Omental fat pad (tissue), 4 donors: ENCODE data around the gene NAPA. TPM values are rescaled to one million over a fixed set of nuclear protein-coding genes. Genes with fewer than 3 reads are reported as not detected.

Experiments
- ATAC-seq: fragments of 150-250 bp; one replicate; pipeline ENCODE4 v1.9.1; 2016; ENCODE audit warnings: mild to moderate bottlenecking, moderate library complexity; ENCODE audit not compliant: low FRiP score
- DNase-seq: peaks from one replicate; pipeline ENCODE4 v3.0.0-alpha.2; 2019; ENCODE audit warnings: low spot score
- total RNA-seq, 4 donors: library from RNA; depleted of rRNA; stranded (reverse); fragments of >200 nt; gene quantifications; one replicate each; pipeline ENCODE4 v1.1.0, GENCODE V29; 2016
- TF ChIP-seq, protein P1 (sequence below), 3 donors: fragments of 450-650 bp; IDR thresholded peaks; one replicate each; pipeline ENCODE4 v1.5.1; 2016 to 2017; ENCODE audit warnings: antibody characterized with exemption in 3 of 3, mild to moderate bottlenecking in 3 of 3, moderate library complexity in 2 of 3

Gene NAPA
- total RNA-seq, 4 donors from 2014 or later, result 77.5 to 83.6 (median 81.0) TPM

- DNase-seq, result no peak
- no peak for ATAC-seq
- TF ChIP-seq, protein P1, sequence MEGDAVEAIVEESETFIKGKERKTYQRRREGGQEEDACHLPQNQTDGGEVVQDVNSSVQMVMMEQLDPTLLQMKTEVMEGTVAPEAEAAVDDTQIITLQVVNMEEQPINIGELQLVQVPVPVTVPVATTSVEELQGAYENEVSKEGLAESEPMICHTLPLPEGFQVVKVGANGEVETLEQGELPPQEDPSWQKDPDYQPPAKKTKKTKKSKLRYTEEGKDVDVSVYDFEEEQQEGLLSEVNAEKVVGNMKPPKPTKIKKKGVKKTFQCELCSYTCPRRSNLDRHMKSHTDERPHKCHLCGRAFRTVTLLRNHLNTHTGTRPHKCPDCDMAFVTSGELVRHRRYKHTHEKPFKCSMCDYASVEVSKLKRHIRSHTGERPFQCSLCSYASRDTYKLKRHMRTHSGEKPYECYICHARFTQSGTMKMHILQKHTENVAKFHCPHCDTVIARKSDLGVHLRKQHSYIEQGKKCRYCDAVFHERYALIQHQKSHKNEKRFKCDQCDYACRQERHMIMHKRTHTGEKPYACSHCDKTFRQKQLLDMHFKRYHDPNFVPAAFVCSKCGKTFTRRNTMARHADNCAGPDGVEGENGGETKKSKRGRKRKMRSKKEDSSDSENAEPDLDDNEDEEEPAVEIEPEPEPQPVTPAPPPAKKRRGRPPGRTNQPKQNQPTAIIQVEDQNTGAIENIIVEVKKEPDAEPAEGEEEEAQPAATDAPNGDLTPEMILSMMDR (IDR thresholded peaks at IDR 0.05), result no peak
Measured at GRCh38 chr19:47492137-47492533, 22.7 kb downstream of the NAPA start.

DNA sequence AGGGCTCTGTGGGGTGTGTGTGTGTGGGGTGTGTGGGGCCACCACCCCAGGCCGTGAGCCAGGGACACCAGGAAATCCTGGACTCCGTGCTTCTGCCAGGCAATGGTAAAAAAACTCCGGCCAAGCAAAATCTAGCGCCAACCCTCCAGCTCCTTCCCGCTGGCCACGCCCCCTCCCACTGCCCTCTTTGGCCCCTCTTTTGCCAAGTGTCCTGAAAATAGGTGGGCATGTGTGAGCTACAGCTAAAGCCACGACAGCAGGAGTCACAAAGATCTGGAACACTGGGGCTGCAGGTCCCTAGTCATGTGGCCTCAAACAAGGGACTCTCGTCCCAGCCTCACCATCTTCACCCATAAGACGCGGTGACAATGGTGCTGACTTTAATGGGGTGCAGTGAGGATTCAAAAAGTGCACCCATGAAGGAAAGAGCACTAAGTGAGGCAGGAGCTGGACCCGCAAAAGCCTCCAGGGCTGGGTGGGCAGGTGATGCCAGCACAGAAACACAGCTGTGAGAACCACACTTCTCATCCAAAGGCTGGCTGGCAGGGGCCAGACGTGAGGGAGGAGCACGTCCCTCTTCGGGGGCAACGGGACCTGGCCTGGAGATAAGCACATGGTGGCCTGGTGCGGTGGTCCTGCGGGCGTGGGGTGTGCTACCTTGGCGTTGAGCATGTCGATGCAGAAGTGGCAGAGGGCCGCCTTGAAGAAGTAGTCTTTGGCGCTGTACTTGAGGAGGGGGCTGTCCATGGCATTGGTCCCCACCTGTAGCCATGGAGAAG is 23.3 kb downstream of the NAPA start:
- ATAC-seq, result no peak
- DNase-seq, result no peak
- TF ChIP-seq, protein P1 (IDR thresholded peaks at IDR 0.05), result no peak

DNA sequence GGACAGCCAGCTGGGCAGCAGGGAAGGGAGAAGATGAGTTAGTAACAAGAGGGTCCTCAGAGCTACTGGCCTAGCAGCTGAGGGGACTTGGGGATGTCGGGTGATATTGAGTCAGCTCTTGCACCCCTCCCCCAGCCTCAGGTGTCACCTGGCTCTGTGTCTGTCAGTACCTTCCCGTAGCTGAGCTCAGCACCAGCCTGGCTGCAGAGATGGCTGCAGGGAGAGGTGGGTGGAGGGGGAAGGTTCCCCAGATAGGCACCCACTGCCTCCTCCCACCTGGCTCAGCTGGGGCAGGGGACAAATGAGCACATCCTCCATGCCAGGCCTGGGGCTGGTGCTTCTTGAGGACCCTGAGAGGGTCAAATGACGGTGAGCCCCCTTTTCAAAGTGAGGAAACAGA is 24.0 kb downstream of the NAPA start:
- TF ChIP-seq, protein P1 (IDR thresholded peaks at IDR 0.05), result no peak
- DNase-seq, result no peak
- ATAC-seq, result no peak

DNA sequence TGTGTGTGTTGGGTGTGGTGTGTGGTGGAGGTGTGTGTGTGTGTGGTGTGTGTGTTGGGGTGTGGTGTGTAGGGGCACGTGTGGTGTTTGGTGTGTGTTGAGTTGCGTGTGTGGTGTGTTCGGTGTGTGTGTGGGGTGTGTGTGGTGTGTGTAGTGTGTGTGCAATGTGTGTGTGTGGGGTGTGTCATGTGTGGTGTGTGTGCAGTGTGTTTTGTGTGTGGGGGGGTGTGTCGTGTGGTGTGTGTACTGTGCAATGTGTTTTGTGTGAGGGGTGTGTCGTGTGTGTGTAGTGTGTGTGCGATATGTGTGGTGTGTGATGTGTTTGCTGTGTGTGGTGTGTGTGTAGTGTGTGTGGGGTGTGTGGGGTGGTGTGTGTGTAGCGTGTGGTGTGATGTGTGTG is 24.8 kb downstream of the NAPA start:
- DNase-seq, result no peak
- TF ChIP-seq, protein P1 (IDR thresholded peaks at IDR 0.05), result no peak
- no peak for ATAC-seq

GRCh38 chr19:47489072-47489914 is 25.6 kb downstream of the NAPA start:
- DNase-seq, result no peak
- no peak for ATAC-seq
- TF ChIP-seq, protein P1 (IDR thresholded peaks at IDR 0.05), result no peak

DNA sequence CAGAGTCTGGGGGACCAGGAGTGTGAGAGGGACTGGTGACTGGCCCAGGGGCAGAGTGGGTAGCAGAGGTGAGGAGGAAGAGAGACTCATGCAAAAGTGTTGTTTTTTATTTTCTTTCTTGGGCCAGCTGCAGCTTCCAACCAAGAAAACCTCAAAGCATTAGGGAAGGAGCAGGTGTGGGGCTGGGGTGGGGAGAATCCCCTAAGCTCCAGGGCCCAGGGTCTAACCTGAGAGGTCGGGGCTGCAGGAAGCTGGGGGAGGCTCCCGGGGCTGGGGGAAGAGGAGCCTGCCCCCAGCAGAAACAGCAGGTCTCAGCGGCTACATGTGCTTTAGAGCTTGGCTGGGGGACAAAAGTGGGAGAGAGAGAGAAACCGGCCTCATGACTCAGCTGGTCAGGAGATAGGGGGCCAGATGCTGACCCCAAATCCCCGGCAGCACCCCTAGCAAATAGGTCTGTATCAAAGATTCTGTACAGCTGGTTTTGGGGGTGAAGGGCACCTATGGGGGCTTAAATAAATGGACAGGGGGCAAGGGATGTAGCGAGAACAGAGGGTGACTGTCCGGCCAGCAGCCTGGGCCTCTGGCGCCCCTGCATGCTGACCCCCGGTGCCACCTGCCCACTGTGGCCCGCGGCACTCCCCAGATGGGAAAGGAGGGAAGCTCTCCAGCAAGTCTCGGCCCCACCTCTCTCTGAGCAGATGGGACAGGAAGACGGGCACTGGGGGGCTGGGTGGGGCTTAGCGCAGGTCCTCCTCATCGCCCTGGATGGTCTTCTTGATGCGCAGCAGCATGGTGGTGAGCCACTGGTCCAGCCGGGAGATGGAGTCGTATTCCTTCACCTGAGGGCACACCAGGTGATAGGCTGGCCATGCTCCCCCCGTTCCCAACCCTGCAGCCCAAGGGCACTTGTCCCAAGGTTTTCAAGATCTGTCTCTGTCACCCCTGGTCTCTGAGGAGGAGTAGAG is 27.0 kb downstream of the NAPA start:
- TF ChIP-seq, protein P1 (IDR thresholded peaks at IDR 0.05), result no peak
- ATAC-seq (no peak), DNase-seq (no peak)
